Hepatocyte (in vitro differentiated cells): ENCODE data around the gene CUL1.

ENCODE experiments used
- EZH2 ChIP-seq: fragments of 200-600 bp; sonication (generic); IDR thresholded peaks from 2 replicates; pipeline ENCODE4 v1.6.1; 2016; ENCODE audit warnings: antibody characterized with exemption, mild to moderate bottlenecking, borderline replicate concordance
- EZH2phosphoT487 ChIP-seq: fragments of 200-600 bp; sonication (generic); IDR thresholded peaks from one replicate; pipeline ENCODE4 v1.6.1; 2018; ENCODE audit warnings: antibody characterized with exemption, mild to moderate bottlenecking, low read depth, moderate library complexity; ENCODE audit not compliant: unreplicated experiment, severe bottlenecking
- TF ChIP-seq, protein P1 (sequence below): fragments of 200-600 bp; sonication (generic); IDR thresholded peaks from 2 replicates; pipeline ENCODE4 v1.5.1; 2016; ENCODE audit warnings: antibody characterized with exemption, mild to moderate bottlenecking; ENCODE audit not compliant: poor library complexity

DNA sequence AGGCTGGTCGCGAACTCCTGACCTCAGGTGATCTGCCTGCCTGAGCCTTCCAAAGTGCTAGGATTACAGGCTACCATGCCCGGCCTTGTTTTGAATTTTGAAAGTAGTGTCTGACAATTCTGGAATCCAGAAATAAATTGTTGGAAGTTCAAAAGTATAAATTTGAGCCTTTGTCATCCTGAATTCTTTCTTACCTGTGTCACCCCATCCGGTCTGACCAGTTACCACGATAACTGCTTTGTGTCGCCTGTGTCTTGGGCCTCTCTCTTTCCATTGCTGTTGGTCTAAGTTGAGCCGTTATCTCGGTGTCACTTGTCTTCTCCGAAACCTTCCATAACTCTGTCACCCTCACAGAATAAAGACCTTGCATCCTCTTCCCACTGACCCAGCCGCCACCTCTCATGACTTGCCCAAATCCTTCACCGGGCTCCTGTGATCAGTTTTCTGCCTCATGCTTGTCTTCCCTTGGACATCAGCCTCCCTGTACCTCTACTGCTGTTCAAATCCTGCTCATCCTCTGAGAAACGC, 18.6 kb downstream of the CUL1 start:
- no peak for TF ChIP-seq EZH2
- TF ChIP-seq, protein P1, sequence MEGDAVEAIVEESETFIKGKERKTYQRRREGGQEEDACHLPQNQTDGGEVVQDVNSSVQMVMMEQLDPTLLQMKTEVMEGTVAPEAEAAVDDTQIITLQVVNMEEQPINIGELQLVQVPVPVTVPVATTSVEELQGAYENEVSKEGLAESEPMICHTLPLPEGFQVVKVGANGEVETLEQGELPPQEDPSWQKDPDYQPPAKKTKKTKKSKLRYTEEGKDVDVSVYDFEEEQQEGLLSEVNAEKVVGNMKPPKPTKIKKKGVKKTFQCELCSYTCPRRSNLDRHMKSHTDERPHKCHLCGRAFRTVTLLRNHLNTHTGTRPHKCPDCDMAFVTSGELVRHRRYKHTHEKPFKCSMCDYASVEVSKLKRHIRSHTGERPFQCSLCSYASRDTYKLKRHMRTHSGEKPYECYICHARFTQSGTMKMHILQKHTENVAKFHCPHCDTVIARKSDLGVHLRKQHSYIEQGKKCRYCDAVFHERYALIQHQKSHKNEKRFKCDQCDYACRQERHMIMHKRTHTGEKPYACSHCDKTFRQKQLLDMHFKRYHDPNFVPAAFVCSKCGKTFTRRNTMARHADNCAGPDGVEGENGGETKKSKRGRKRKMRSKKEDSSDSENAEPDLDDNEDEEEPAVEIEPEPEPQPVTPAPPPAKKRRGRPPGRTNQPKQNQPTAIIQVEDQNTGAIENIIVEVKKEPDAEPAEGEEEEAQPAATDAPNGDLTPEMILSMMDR, result no peak
- no peak for TF ChIP-seq EZH2phosphoT487
